Urinary bladder (tissue), 4 donors: ENCODE results near the gene NDUFV3. TPM values are rescaled to one million over a fixed set of nuclear protein-coding genes. Genes with fewer than 3 reads are reported as not detected.
"Not testable (repeated sequence)": the region's sequence is repeated elsewhere in the genome, so short reads cannot be mapped to it uniquely, and the experiment has no call there.

Experiments
- DNase-seq: peaks from one replicate; pipeline ENCODE4 v3.0.0-alpha.2; 2015; ENCODE audit errors: extremely low spot score
- H3K27ac ChIP-seq: one replicate; pipeline ENCODE4 v1.5.1; 2013; ENCODE audit warnings: low read depth, mild to moderate bottlenecking, moderate library complexity
- H3K36me3 ChIP-seq: one replicate; pipeline ENCODE4 v1.6.1; 2013; ENCODE audit warnings: mild to moderate bottlenecking, moderate library complexity; ENCODE audit not compliant: insufficient read depth
- H3K4me1 ChIP-seq: one replicate; pipeline ENCODE4 v1.6.1; 2013; ENCODE audit warnings: mild to moderate bottlenecking, moderate library complexity; ENCODE audit not compliant: insufficient read depth
- H3K4me3 ChIP-seq: one replicate; pipeline ENCODE4 v1.5.1; 2013; ENCODE audit warnings: low read depth, low read length
- WGBS: extraction: QIAGEN DNeasy Blood & Tissue Kit; methylation state at CpG from one replicate; pipeline ENCODE4 v1.1.7; 2013; 5-methylcytosine and 5-hydroxymethylcytosine counted together
- polyA plus RNA-seq: library from polyadenylated mRNA; stranded (reverse); fragments of 200-250 nt; gene quantifications from one replicate; pipeline ENCODE4 v1.2.3, GENCODE V29; 2013
- total RNA-seq: library from RNA; depleted of rRNA; stranded (reverse); fragments of >200 nt; gene quantifications from one replicate; pipeline ENCODE4 v1.2.3, GENCODE V29; 2014
- donor health status: healthy with polysubstance abuse.
- donor health status: healthy.

The NDUFV3 gene
- total and polyA plus RNA-seq, 2 donors: 30.5 to 48.1 TPM

GRCh38 chr21:42861848-42862400 is 31.2 kb upstream of the NDUFV3 start:
- Histone ChIP-seq H3K4me3 (no peak overlapping the region), H3K36me3 (no peaks in the 10 kb centered on the region), H3K27ac (no peak overlapping the region), H3K4me1 (no peaks in the 10 kb centered on the region)
- no peak for DNase-seq
- WGBS: 84% methylated on average over 29 of the region's 29 CpGs

DNA sequence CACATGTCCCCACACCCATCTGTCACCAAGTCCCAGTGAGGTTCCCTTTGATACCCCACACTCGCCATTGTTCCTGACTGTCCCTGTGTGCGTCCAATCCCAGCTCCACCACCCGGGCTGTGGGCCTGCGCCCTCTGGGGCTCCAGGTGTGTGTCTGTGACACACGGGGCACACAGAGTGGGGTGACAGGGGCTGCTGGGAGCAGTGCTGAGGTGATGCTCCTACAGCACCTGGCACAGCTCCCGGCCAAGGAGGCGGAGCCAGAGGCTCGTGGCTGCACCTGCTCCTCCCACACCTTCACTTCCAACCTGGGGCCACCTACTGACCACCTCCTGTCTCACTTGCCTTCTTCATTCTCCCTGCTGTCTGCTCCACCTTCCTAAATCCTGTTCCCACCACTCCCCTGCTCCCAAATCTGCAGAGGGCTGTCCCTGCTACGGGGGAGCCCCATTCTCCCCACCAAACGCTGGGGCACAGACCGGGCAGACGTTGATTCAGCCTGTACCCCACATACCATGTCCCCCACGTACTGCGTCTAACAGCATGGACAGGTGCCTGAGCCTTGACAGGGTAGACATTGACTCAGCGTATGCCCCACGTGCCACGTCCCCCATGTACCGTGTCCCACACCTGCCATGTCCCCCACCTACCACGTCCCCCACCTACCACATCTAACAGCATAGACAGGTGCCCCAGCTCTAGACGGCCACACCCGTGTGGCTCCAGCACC is 30.2 kb upstream of the NDUFV3 start:
- no peak for DNase-seq
- no peak overlapping the region for H3K4me3 ChIP-seq
- no peak overlapping the region for H3K27ac ChIP-seq
- no peaks in the 10 kb centered on the region for H3K36me3 ChIP-seq
- WGBS: 92% methylated on average over 21 of the region's 21 CpGs
- H3K4me1 ChIP-seq: no peaks in the 10 kb centered on the region

DNA sequence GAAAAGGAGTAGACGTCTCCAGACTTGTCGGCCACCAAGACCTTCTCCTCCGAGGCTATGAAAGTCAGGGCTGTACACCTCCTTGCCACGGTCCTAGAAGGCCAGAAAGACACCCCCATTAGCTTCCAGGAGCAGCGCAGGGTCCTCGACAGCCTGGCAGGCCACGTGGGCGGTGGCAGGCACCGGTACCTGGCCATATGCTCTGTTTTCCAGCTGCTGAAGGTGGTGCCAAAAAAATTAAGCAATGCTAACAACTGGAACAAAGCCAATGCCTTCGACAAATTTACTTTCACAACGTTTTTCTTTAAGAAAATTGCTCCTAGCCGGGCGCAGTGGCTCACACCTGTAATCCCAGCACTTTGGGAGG is 29.6 kb upstream of the NDUFV3 start:
- no peaks in the 10 kb centered on the region for H3K36me3 ChIP-seq
- no peak for DNase-seq

GRCh38 chr21:42864286-42864685 is 28.8 kb upstream of the NDUFV3 start:
- H3K4me3 ChIP-seq: no peak overlapping the region
- H3K27ac ChIP-seq: no peak overlapping the region
- 82% methylated on average over 14 of the region's 14 CpGs for WGBS
- no peaks in the 10 kb centered on the region for H3K36me3 ChIP-seq
- no peak for DNase-seq
- H3K4me1 ChIP-seq: no peaks in the 10 kb centered on the region

More for the DNA sequence above, 29.6 kb upstream of the NDUFV3 start:
- 85% methylated on average over 13 of the region's 13 CpGs for WGBS
- no peaks in the 10 kb centered on the region for H3K4me1 ChIP-seq
- H3K4me3 ChIP-seq: no peak overlapping the region
- no peak overlapping the region for H3K27ac ChIP-seq

DNA sequence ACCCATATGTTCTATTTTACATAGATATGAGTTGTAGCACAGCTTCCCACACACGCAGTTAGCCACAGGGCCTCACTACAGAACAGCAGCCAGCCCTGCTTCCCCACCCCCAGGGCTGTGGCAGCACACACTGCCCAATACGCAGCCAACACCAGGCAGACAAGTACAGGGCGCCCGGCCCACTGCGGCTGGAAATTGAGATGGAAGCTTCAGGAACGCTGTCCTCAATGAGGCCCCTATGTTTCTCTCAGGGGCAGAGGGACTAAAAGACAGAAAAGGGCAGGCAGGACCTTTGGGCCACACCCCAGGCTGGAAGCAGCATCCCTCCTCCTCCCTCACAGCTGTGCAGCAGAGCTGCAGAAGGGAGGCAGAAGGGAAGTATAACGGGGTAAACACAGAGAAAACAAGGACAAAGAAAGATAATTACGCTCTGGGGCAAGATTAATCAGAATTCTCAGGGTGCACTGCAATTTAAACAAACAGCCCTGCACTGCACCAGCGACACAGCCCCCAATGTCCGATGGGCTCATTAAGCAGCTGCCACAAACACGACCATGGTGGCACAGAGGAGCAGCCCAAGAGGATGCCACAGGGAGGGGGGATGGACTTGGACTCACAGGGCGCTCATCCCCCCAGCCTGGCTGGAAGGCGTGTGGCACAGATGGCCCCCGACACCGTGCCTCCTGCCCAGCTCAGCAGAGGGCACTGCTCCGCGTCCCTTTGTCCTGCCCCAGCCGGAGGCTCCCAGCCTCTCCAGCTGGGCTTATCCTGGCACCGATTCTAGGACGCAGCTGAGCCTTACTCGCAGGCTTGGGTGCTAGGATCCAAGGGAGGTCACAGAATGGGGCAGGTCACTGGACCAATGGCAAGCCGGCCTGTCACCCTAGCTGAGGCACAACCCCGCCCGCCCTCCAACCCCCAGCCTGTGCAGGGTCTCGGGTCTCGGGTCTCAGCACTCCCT is 28.0 kb upstream of the NDUFV3 start:
- H3K4me3 ChIP-seq: no peak overlapping the region
- H3K27ac ChIP-seq: no peak overlapping the region
- H3K4me1 ChIP-seq: no peaks in the 10 kb centered on the region
- H3K36me3 ChIP-seq: no peaks in the 10 kb centered on the region
- WGBS: 82% methylated on average over 26 of the region's 26 CpGs
- DNase-seq: no peak

DNA sequence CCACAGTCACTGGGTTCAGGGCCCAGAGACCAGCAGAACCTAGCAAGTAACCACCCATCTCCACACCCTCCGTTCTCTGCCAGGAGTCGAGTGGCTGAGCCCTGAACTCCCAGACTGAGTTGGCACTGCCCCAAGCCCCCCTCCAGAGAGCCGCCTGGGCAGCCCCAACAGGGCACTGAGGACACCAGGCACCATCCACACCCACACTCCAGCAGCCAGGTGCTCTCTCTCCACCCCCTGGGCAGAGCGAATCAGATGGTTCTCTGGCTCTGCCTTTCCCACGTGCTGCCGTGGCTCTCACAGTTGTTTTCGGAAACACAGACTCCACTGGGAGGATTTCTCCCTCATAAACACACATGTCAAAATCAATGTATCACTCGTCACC is 27.3 kb upstream of the NDUFV3 start:
- H3K36me3 ChIP-seq: no peaks in the 10 kb centered on the region
- H3K27ac ChIP-seq: no peak overlapping the region
- no peak for DNase-seq
- H3K4me3 ChIP-seq: no peak overlapping the region
- WGBS: 75% methylated on average over 8 of the region's 8 CpGs
- H3K4me1 ChIP-seq: no peaks in the 10 kb centered on the region

- 93% methylated on average over 10 of the region's 10 CpGs for WGBS
- H3K4me1 ChIP-seq: no peaks in the 10 kb centered on the region
- H3K4me3 ChIP-seq: no peak overlapping the region
- DNase-seq: no peak
- H3K36me3 ChIP-seq: no peaks in the 10 kb centered on the region
- H3K27ac ChIP-seq: no peak overlapping the region
Observed at GRCh38 chr21:42868196-42868595, 24.9 kb upstream of the NDUFV3 start.

DNA sequence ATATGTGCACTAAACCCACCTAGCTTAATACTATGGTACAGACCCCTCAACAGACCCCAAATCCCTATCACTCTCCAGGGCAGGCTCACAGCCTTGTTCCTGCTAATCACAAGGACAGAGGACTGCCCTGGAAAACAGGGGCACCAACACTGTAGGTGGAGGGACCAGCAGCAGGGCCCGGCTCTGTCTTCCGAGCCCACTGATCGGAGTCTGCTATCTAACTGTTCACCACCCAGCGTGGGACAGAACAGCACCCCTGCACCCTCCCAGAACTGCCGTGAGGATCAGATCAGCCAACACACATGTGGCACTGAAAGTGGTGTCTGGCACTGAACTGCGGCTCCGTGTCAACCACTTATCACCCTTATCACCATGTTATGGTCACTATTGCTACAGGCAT is 20.0 kb upstream of the NDUFV3 start:
- Histone ChIP-seq H3K4me1 (no peaks in the 10 kb centered on the region), H3K4me3 (no peak overlapping the region), H3K36me3 (no peaks in the 10 kb centered on the region), H3K27ac (no peak overlapping the region)
- WGBS: 89% methylated on average over 7 of the region's 7 CpGs
- DNase-seq: no peak

DNA sequence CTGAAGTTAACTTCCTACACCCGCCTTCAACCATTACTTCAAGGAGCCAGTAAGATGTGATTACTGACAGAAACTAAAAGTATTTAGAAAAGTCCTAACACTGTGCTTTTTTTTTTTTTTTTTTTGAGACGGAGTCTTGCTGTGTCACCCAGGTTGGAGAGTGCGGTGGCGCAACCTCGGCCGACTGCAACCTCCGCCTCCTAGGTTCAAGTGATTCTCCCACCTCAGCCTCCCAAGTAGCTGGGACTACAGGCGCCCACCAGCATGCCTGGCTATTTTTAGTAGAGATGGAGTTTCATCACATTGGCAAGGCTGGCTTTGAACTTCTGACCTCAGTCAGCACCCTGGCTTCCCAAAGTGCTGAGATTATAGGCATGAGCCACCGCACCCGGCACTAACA is 17.3 kb upstream of the NDUFV3 start:
- not testable (repeated sequence) for DNase-seq, H3K4me1 ChIP-seq, H3K4me3 ChIP-seq, H3K27ac ChIP-seq, H3K36me3 ChIP-seq
- 96% methylated on average over 10 of the region's 10 CpGs for WGBS

DNA sequence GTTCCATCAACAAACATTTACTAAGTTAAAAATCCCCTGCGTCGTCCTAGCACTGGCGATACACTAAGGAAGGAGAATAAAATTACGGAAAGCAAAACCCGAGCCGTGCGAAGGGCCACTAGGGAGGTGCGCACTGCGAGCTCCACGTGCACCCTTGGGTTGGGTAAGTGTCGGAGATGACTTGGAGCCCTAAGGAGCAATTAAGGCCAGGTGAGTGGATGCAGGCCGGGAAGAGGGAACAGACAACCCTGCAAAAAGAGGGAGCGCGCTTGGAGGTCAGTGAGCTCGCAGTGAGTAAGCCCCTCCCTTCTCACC is 14.5 kb upstream of the NDUFV3 start:
- Histone ChIP-seq H3K36me3 (no peaks in the 10 kb centered on the region), H3K27ac (no peak overlapping the region), H3K4me1 (no peaks in the 10 kb centered on the region), H3K4me3 (peak overlapping the region; percentile 81)
- no peak for DNase-seq
- WGBS: under 1% methylated on average over 15 of the region's 15 CpGs

GRCh38 chr21:42878993-42879787 is 13.9 kb upstream of the NDUFV3 start, which contains the start of gene WDR4:
Gene WDR4, minus strand, starts transcription at chr21:42879539. Its CDS starts 44 bp downstream, at chr21:42879495.
- WGBS: under 1% methylated on average over 80 of the region's 80 CpGs
- peak within 1 kb of the TSS; percentile 81 for H3K4me3 ChIP-seq
- peak within 1 kb of the TSS; percentile 55 for H3K27ac ChIP-seq
- no peaks in the 10 kb centered on the region for H3K36me3 ChIP-seq
- no peaks in the 10 kb centered on the region for H3K4me1 ChIP-seq
- DNase-seq: peak; percentile 95

GRCh38 chr21:42880352-42880751 is 12.8 kb upstream of the NDUFV3 start:
- Histone ChIP-seq H3K36me3 (no peaks in the 10 kb centered on the region), H3K4me3 (peak overlapping the region; percentile 81), H3K27ac (no peak overlapping the region), H3K4me1 (no peaks in the 10 kb centered on the region)
- DNase-seq: no peak
- WGBS: 91% methylated on average over 6 of the region's 6 CpGs

DNA sequence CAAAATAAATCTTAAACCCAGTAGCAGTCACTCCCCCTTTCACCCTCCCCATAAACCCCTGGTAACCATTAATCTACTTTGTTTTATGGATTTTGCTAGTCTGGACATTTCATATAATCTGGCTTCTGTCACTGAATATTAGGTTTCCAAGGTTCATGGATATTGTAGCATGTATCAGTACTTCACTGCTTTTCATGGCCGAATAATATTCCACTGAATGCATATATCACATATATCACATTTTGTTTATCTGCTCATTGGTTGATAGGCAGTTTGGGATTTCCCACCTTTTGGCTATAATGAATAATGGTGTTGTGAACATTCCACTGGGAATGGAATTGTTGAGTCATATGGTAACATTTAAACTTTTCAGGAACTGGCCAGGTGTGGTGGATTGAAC is 9.2 kb upstream of the NDUFV3 start:
- Histone ChIP-seq H3K27ac (no peak overlapping the region), H3K36me3 (no peaks in the 10 kb centered on the region), H3K4me1 (no peaks in the 10 kb centered on the region), H3K4me3 (no peak overlapping the region)
- DNase-seq: no peak
- WGBS: 98% methylated on average over 1 of the region's 1 CpG
